ENCODE data around the gene KCNJ2.

The KCNJ2 gene

GRCh38 chr17:70205401-70205800 lies 36.1 kb downstream of the KCNJ2 start:
- no peak for DNase-seq (ENCODE audit: low spot score)

GRCh38 chr17:70206361-70207010 lies 37.2 kb downstream of the KCNJ2 start:
- DNase-seq (ENCODE audit: low spot score) = no peak

GRCh38 chr17:70207184-70207583 lies 37.9 kb downstream of the KCNJ2 start:
- no peak for DNase-seq (ENCODE audit: low spot score)

- no peak for DNase-seq (ENCODE audit: low spot score)
Measured at GRCh38 chr17:70208080-70208794, 38.9 kb downstream of the KCNJ2 start.

- no peak for DNase-seq (ENCODE audit: low spot score)
Measured at GRCh38 chr17:70208825-70209555, 39.7 kb downstream of the KCNJ2 start.

GRCh38 chr17:70215656-70216055 lies 46.3 kb downstream of the KCNJ2 start:
- no peak for DNase-seq (ENCODE audit: low spot score)

GRCh38 chr17:70217571-70217970 lies 48.2 kb downstream of the KCNJ2 start:
- no peak for DNase-seq (ENCODE audit: low spot score)

GRCh38 chr17:70225276-70225675 lies 55.9 kb downstream of the KCNJ2 start:
- no peak for DNase-seq (ENCODE audit: low spot score)

All from GM03348 (cell line).